Spleen (tissue), 7 donors: ENCODE data around the gene SLC26A3.

Experiments
- CTCF ChIP-seq, 11 experiments: fragments of 200-600 bp in 7 of 11; fragments of 450-650 bp in 4 of 11; sonication (generic) in 4 of 11; IDR thresholded peaks in 8 of 11; conservative IDR thresholded peaks in 3 of 11; 1 replicate in 7 of 11; 2 replicates in 4 of 11; pipeline versions ENCODE4 v1.4.0 to v1.8.0; 2016 to 2021; ENCODE audit warnings: antibody characterized with exemption in 11 of 11, inconsistent platforms in 4 of 11, mild to moderate bottlenecking in 1 of 11
- POLR2AphosphoS5 ChIP-seq, 3 donors: sonication (generic); formaldehyde crosslinking; IDR thresholded peaks; one replicate each; pipeline ENCODE4 v1.5.1; 2017; ENCODE audit warnings: antibody characterized with exemption in 3 of 3
- donor health status: DM: no; HTN: no; CAD: no; lungs with moderate emphysema.
- donor health status: DM: no; HTN: no; CAD: no.
- donor health status: DM: no; HTN: no; CAD: no.

DNA sequence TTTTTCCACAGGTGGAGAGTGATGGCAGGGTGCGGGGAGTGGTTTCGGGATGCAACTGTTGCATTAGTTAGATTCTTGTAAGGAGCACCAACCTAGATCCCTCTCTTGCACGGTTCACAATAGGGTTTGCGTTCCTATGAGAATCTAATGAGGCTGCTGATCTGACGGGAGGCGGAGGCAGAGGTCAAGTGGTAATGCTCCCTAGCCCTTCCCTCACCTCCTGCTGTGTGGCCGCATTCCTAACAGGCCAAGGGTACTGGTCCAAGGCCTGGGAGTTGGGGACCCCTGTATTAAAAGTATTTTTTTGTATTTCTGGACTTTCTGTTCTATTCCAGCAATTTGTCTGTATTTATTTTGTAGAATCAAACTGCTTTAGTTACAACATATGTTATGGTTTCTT, 51.9 kb downstream of the SLC26A3 start:
- TF ChIP-seq CTCF (IDR thresholded peaks at IDR 0.05 in 8 of 11, conservative IDR thresholded peaks at IDR 0.05 in 3 of 11) = no peak
- TF ChIP-seq POLR2AphosphoS5 (IDR thresholded peaks at IDR 0.05) = no peak
